GM12892 (cell line): ENCODE measurements around the gene C12orf57.

Source experiments
- POLR2A ChIP-seq: IDR thresholded peaks from 2 replicates; pipeline ENCODE4 v1.6.1; 2011; ENCODE audit warnings: low read depth, low read length, control low read depth
- POLR2AphosphoS5 ChIP-seq: IDR thresholded peaks from 2 replicates; pipeline ENCODE4 v1.6.1; 2011; ENCODE audit warnings: low read depth, low read length, control low read depth
- TAF1 ChIP-seq: IDR thresholded peaks from 2 replicates; pipeline ENCODE4 v1.6.1; 2011; ENCODE audit warnings: low read depth, mild to moderate bottlenecking, control low read depth, low read length, borderline replicate concordance

GRCh38 chr12:6939191-6939540 is 4.7 kb upstream of the C12orf57 start:
- TF ChIP-seq POLR2A (no peak), POLR2AphosphoS5 (peak; percentile 46), TAF1 (no peak)
